Hepatocyte (in vitro differentiated cells): ENCODE results near the gene RAB11B.

Experiments used
- EZH2 ChIP-seq: fragments of 200-600 bp; sonication (generic); IDR thresholded peaks from 2 replicates; pipeline ENCODE4 v1.6.1; 2016; ENCODE audit warnings: antibody characterized with exemption, mild to moderate bottlenecking, borderline replicate concordance
- EZH2phosphoT487 ChIP-seq: fragments of 200-600 bp; sonication (generic); IDR thresholded peaks from one replicate; pipeline ENCODE4 v1.6.1; 2018; ENCODE audit warnings: antibody characterized with exemption, mild to moderate bottlenecking, low read depth, moderate library complexity; ENCODE audit not compliant: unreplicated experiment, severe bottlenecking
- TF ChIP-seq, protein P1 (sequence below): fragments of 200-600 bp; sonication (generic); IDR thresholded peaks from 2 replicates; pipeline ENCODE4 v1.5.1; 2016; ENCODE audit warnings: antibody characterized with exemption, mild to moderate bottlenecking; ENCODE audit not compliant: poor library complexity

DNA sequence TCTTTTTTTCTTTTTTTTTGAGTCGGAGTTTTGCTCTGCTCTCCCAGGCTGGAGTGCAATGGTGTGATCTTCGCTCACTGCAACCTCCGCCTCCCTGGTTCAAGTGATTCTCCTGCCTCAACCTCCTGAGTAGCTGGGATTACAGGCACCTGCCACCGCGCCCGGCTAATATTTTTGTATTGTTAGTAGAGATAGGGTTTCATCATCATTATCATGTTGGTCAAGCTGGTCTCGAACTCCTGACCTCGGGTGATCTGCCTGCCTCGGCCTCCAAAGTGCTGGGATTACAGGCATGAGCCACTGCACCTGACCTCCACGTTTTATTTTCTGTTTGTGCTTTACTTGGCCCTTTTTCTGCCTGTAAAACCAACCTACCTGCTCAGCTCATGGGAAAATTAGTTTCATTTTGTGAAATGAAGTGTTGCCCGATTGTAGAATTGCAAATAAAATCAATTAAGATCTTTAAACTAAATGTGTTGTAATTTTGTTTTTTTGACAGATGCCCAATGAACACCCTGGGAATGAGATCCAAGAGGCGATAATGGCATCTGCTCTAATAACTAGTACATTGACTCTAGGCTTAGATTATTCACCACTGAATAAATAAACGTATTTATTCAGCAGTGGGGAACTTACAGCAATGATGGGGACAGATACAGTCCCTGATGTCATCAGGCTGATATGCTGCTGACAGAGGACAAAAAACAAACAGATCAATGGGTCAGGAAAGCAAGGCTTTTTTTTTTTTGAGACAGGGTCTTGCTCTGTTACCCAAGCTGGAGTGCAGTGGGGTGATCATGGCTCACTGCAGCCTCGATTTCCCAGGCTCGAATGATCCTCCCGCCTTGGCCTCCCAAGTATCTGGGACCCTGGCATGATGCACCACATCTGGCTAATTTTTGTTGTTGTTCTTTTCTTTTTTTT lies 2.2 kb upstream of the RAB11B start:
- TF ChIP-seq EZH2phosphoT487 (no peak), EZH2 (no peak)
- TF ChIP-seq, protein P1, sequence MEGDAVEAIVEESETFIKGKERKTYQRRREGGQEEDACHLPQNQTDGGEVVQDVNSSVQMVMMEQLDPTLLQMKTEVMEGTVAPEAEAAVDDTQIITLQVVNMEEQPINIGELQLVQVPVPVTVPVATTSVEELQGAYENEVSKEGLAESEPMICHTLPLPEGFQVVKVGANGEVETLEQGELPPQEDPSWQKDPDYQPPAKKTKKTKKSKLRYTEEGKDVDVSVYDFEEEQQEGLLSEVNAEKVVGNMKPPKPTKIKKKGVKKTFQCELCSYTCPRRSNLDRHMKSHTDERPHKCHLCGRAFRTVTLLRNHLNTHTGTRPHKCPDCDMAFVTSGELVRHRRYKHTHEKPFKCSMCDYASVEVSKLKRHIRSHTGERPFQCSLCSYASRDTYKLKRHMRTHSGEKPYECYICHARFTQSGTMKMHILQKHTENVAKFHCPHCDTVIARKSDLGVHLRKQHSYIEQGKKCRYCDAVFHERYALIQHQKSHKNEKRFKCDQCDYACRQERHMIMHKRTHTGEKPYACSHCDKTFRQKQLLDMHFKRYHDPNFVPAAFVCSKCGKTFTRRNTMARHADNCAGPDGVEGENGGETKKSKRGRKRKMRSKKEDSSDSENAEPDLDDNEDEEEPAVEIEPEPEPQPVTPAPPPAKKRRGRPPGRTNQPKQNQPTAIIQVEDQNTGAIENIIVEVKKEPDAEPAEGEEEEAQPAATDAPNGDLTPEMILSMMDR = no peak
